ENCODE results near the gene KLRC4.
"Not testable (repeated sequence)": the region's sequence is repeated elsewhere in the genome, so short reads cannot be mapped to it uniquely, and the experiment has no call there.

Gene KLRC4, protein sequence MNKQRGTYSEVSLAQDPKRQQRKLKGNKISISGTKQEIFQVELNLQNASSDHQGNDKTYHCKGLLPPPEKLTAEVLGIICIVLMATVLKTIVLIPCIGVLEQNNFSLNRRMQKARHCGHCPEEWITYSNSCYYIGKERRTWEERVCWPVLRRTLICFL

DNA sequence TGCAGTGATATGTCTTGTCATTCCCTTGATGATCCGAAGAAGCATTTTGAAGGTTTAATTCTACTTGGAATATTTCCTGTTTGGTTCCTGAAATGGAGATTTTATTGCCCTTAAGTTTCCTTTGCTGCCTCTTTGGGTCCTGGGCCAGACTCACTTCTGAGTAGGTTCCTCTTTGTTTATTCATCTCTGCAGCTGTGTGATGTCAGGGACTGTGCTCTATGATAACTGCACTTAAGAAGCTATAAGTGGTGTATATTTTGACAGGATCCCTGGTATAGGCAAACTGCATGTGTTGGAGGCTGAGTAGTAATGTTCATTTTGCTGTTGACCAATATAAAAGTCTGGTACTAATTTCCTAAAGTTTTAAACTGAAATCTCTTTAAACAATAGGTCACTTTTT is at the start of gene KLRC4:
Gene KLRC4, minus strand, starts transcription at position 366 of the 400 bp plus-strand sequence. Its CDS starts 182 bp downstream, at position 184.
- DNase-seq (ENCODE audit: low read depth in 1 of 2, low spot score in 1 of 2): no peak

DNA sequence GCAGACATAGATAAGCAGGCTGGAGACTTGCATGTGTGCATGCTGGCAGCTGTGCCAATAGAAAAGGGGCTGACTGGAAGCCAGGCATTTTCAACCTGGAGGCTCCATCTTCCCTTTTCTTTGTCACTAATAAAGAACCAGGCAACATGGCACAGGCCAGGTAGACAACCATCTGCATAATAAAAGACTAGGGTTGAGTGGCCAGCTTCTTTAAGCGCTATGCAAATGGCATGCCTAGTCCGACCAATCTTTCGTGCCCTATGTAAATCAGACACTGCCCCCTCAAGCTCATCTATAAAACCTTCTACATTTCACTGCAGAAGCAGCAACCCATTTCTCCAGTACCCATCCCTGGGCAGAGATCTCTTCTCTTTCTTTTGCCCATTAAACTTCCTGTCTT is 48.2 kb upstream of the KLRC4 start:
- no peak for DNase-seq (ENCODE audit: low read depth in 1 of 2, low spot score in 1 of 2)

DNA sequence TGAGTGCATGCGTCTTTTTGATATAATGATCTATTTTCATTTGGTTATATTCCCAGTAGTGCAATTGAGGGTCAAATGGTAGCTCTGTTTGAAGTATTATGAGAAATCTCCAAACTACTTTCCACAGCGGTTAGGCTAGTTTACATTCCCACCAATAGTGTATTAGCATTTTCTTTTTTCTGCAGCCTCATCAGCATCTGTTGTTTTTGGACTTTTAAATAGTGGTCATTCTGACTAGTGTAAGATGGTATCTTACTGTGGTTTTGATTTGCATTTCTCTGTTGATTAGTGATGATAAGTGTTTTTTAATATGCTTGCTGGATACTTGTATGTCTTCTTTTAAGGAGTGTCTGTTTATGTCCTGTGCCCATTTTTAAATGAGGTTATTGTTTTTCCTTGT is 47.3 kb upstream of the KLRC4 start:
- DNase-seq (ENCODE audit: low read depth in 1 of 2, low spot score in 1 of 2): no peak

DNA sequence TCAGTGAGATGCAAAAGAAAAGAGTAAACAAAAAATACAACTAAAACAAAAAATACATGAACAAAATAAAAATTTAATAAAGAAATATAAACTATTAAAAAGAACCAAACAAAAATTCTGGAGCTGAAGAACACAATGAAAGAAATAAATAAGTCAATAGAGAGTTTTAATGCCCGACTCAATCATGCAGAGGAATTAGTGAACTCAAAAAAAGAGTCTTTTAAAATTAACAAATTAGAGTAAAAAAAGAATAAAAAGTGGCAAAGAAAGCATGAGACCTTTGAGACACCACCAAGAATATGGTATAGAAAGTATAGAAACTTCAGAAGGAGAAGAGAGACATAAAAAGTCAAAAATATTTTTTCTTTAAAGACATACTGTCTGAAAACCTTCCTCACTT is 46.2 kb upstream of the KLRC4 start:
- DNase-seq (ENCODE audit: low read depth in 1 of 2, low spot score in 1 of 2): no peak

DNA sequence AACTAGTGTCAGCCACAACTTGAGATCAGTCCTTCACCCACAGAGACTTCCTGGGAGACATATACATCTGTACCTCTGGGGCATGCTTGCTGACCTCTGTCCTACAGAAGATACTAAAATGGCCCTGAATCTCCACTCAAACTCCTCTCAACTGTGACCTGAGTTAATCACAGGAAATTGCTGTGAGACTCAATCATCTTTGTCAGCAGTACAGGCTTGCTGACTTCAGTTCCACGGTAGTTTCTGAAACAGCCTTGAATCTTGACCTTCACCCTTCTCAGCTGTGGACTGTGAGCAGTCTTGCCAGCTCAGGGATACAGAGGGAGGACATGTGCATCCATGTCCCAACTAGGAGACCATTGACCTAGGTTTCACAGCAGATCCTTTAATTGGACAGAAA is 45.0 kb upstream of the KLRC4 start:
- DNase-seq (ENCODE audit: low read depth in 1 of 2, low spot score in 1 of 2): no peak

DNA sequence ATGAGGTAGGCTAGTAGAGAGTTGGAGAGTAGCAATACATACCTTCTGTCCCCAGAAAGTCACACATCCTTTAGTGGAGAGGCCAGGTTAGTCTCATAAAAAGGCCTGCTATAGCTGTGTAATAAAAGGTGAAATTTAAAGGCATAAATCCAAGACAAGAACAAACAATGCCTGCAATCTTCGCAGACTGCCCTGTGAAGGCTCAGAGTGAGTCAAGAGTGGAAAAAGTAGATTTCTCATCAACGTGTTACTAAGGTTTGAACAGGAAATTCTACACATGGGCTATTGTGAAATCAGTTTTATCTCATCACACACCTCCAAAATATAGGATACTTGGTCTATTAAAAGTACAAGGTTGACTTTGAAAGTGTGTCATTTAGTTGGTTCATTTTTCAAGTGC is 43.6 kb upstream of the KLRC4 start, which contains the start of gene KLRC1:
Gene KLRC1, minus strand, starts transcription at position 222 of the 400 bp plus-strand sequence. CDS start 2,221 bp downstream, outside the sequence.
- DNase-seq (ENCODE audit: low read depth in 1 of 2, low spot score in 1 of 2): no peak

DNA sequence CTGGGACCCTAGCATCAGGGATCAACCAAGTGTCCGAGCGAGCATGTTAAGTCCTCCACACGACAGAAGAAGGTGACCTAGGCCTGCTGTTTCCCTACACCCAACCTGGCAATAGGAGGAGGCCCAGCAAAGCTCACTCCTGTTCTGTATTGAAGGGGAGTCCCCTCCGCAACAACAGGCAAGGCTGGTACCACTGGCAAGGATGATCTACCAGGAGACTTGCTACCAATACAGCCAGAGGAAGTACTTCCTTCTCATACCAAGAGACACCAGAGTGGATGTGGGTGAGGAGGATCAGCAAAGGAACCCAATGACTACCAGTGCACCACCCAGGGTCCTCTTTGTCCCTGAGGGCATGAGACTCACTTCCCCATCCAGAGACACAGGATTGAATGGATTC is 38.7 kb upstream of the KLRC4 start:
- DNase-seq (ENCODE audit: low read depth in 1 of 2, low spot score in 1 of 2): no peak

DNA sequence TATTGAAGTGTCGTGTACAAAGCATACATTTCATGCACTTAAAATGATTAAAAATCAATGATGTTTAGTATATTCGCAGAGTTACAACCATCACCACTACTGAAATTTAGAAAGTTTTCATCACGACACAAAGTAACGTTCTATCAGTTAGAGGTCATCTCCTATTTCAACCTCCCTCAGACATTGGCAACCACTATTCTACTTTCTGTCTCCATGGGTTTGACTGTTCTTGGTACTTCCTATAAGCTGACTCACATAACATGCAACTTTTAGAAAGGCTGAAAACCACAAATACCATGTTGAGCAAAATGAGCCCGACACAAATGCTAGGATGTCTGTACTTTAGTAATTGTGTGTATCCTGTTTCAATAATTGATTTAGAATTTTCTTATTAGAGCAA is 36.5 kb upstream of the KLRC4 start:
- not testable (repeated sequence) for DNase-seq (ENCODE audit: low read depth in 1 of 2, low spot score in 1 of 2)

DNA sequence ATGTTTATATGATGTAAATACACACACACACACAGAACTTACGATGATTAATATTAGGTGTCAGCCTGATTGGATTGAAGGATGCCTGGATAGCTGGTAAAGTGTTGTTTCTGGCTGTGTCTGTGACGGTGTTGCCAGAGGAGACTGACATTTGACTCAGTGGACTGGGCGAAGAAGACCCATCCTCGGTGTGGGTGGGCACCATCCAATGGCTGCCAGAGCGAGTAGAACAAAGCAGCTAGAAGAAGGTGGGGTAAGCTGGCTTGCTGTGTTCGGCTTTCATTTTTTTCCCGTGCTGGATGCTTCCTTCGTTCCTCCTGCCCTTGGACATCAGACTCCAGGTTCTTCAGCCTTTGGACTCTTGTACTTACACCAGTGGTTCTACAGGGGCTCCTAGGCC is 31.6 kb upstream of the KLRC4 start:
- not testable (repeated sequence) for DNase-seq (ENCODE audit: low read depth in 1 of 2, low spot score in 1 of 2)

DNA sequence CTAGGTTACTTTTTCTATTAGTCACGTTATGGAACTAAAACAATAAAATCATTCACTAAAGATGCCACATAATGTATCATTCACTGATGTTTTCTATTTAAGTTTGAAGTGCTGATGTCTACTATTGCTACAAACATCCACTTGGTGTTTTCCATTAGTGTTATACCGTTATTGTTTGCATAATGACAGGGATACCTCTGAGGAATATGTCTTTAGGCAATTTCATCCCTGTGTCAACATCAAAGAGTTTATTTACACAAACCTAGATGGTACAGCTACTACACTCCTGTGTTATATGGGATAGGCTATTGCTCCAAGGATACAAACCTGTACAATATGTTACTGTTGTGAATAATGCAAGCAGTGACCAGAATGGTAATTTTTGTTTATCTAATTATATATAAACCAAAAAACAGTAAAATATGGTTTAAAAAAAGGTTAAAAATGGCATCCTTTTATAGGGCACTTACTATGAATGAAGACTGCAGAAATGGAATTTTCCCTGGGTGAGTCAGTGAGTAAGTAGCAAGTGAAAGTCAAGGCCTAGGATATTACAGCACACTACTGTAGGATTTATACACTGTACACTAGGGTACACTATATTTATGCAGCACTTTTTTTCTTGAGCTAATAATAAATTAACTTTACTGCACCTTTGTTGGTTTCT is 30.2 kb upstream of the KLRC4 start:
- DNase-seq (ENCODE audit: low read depth in 1 of 2, low spot score in 1 of 2): not testable (repeated sequence)

DNA sequence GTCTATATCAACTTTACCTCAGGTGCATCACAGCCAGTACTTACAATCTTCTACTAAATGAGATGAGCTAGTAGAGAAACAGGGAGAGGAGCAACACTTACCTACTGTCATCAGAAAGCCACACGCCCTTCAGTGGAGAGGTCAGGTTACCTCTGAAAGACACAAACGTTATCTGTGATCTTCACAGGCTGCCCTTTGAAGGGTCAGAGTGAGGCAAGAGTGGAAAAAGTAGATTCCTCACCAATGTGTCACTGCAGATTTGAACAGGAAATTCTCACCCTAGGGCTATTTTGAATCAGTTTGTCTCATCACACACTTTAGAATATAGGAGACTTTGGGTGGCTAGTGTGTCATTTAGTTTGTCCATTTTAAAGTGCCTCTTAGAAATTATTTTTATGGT is 28.0 kb upstream of the KLRC4 start:
- DNase-seq (ENCODE audit: low read depth in 1 of 2, low spot score in 1 of 2): not testable (repeated sequence)

DNA sequence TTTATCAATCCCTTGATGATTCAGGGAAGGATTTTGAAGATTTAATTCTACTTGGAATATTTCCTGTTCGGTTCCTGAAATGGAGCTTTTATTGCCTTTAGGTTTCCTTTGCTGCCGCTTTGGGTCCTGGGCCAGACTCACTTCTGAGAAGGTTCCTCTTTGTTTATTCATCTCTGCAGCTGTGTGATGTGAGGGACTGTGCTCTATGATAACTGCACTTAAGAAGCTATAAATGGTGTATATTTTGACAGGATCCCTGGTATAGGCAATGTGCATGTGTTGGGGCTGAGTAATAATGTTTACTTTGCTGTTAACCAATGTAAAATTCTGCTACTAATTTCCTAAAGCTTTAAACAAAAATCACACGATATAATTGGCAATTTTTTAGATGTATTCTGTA is 26.3 kb upstream of the KLRC4 start, which contains the start of gene KLRC2:
Gene KLRC2, minus strand, starts transcription at position 195 of the 400 bp plus-strand sequence. Its CDS starts 24 bp downstream, at position 171.
- DNase-seq (ENCODE audit: low read depth in 1 of 2, low spot score in 1 of 2): not testable (repeated sequence)

DNA sequence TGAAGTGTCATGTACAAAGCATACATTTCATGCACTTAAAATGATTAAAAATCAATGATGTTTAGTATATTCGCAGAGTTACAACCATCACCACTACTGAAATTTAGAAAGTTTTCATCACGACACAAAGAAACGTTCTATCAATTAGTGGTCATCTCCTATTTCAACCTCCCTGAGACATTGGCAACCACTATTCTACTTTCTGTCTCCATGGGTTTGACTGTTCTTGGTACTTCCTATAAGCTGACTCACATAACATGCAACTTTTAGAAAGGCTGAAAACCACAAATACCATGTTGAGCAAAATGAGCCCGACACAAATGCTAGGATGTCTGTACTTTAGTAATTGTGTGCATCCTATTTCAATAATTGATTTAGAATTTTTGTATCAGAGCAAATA is 21.1 kb upstream of the KLRC4 start:
- DNase-seq (ENCODE audit: low read depth in 1 of 2, low spot score in 1 of 2): not testable (repeated sequence)

DNA sequence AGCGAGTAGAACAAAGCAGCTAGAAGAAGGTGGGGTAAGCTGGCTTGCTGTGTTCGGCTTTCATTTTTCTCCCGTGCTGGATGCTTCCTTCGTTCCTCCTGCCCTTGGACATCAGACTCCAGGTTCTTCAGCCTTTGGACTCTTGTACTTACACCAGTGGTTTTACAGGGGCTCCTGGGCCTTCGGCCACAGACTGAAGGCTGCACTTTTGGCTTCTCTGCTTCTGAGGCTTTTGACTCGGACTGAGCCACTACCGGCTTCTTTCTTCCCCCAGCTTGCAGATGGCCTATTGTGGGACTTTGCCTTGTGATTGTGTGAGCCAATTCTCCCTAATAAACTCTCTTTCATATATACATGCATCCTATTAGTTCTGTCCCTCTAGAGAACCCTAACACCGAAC is 16.4 kb upstream of the KLRC4 start:
- DNase-seq (ENCODE audit: low read depth in 1 of 2, low spot score in 1 of 2): not testable (repeated sequence)

DNA sequence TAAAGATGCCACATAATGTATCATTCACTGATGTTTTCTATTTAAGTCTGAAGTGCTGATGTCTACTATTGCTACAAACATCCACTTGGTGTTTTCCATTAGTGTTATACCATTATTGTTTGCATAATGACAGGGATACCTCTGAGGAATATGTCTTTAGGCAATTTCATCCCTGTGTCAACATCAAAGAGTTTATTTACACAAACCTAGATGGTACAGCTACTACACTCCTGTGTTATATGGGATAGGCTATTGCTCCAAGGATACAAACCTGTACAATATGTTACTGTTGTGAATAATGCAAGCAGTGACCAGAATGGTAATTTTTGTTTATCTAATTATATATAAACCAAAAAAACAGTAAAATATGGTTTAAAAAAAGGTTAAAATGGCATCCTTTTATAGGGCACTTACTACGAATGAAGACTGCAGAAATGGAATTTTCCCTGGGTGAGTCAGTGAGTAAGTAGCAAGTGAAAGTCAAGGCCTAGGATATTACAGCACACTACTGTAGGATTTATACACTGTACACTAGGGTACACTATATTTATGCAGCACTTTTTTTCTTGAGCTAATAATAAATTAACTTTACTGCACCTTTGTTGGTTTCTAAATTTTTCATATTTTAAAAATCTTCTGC is 14.8 kb upstream of the KLRC4 start:
- DNase-seq (ENCODE audit: low read depth in 1 of 2, low spot score in 1 of 2): not testable (repeated sequence)

DNA sequence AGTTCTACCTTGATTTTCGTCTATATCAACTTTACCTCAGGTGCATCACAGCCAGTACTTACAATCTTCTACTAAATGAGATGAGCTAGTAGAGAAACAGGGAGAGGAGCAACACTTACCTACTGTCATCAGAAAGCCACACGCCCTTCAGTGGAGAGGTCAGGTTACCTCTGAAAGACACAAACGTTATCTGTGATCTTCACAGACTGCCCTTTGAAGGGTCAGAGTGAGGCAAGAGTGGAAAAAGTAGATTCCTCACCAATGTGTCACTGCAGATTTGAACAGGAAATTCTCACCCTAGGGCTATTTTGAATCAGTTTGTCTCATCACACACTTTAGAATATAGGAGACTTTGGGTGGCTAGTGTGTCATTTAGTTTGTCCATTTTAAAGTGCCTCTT is 12.6 kb upstream of the KLRC4 start:
- not testable (repeated sequence) for DNase-seq (ENCODE audit: low read depth in 1 of 2, low spot score in 1 of 2)

DNA sequence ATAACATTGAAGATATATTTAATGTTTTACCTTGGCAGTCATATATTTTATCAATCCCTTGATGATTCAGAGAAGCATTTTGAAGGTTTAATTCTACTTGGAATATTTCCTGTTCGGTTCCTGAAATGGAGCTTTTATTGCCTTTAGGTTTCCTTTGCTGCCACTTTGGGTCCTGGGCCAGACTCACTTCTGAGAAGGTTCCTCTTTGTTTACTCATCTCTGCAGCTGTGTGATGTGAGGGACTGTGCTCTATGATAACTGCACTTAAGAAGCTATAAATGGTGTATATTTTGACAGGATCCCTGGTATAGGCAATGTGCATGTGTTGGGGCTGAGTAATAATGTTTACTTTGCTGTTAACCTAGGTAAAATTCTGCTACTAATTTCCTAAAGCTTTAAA is 10.8 kb upstream of the KLRC4 start, which contains the start of gene KLRC3:
Gene KLRC3, minus strand, starts transcription at position 262 of the 400 bp plus-strand sequence. Its CDS starts 45 bp downstream, at position 217.
- not testable (repeated sequence) for DNase-seq (ENCODE audit: low read depth in 1 of 2, low spot score in 1 of 2)

DNA sequence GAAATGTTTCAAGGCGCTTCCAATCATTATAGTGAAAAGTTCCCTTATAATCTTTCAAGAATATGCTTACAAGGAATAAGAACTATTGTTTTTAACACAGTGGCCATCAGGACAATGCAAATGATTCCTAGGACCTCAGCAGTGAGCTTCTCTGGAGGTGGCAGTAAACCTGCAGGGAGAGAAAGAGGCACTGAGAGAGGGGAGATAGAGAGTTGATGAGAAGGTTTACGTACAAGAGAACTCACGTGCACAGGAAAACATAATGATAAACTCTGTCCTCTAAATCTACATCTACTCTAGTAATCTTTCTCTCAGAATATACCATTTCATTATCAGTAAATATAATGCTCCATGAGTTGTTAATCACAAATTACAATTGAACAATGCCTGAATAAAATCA is 715 bp downstream of the KLRC4 start:
- DNase-seq (ENCODE audit: low read depth in 1 of 2, low spot score in 1 of 2): no peak

DNA sequence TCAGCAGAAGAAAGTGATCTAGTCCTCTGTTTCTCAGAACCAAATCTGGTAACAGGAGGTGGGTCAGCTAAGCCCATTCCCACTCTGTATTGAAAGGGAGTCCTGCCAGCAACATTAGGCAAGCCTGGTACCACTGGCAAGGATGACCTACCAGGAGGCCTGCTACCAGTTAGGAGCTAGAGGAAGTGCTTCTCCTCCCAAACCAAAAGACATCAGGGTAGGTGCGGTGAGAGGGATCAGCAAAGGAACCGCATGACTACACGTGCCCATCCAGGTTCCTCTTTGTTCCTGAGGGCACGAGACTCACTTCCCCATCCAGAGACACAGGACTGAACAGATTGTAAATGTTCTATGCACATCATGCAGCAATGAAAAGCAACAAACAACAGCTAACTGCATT is 2.8 kb downstream of the KLRC4 start:
- no peak for DNase-seq (ENCODE audit: low read depth in 1 of 2, low spot score in 1 of 2)

DNA sequence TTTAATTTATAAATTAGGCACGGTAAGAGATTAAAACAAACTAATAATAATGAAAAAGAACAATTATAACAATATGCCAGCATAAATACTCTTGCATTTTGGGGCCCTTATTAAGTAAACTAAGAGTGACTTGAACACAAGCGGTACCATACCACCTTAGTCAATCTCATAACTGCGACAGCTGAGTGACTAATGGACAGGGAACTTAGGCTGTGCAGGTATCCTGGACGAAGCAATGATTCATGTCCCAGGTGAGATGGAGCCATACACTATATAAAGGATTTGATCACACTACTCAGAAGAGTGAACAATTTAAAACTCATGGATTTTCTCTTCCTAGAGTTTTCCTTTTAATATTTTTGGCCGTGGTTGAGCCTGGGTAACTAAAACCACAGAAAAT is 4.3 kb downstream of the KLRC4 start:
- no peak for DNase-seq (ENCODE audit: low read depth in 1 of 2, low spot score in 1 of 2)

DNA sequence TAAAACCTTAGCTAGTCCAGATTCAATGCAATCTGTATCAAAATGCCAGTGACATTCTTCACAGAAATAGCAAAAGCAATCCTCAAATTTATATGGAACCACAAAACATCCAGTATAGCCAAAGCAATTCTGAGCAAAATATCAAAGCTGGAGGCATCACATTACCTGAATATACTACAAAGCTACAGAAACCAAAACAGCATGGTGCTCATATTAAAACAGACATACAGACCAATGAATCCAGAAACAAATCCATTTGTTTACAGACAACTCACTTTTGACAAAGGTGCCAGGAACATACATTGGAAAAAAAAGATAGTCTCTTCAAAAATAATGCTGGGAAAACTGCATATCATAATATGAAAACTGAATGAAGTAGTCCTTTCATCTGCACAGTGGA is 4.8 kb downstream of the KLRC4 start:
- DNase-seq (ENCODE audit: low read depth in 1 of 2, low spot score in 1 of 2): no peak

DNA sequence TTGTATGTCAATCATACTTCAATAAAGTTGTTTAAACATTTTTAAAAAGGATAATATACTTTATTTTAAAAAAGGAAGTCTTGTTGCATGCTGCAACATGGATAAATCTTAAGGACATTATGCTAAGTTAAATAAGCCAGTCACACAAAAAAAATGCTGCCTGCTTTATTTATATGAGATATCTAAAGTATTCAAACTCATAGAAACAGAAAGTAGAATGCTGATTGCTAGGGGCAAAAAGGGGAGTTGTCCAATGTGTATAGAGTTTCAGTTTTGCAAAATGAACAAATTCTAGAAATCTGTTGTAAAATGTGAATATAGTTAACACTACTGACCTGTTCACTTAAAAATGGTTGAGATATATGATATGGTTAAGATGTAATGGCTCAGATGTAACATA is 8.7 kb downstream of the KLRC4 start:
- no peak for DNase-seq (ENCODE audit: low read depth in 1 of 2, low spot score in 1 of 2)

All from activated T-helper 1 cell treated with anti-CD3 and anti-CD28 coated beads, Interleukin-2, amount 50 U/mL, for 16 hours (primary cell).